Activated T-cell treated with anti-CD3 and anti-CD28 coated beads, Interleukin-2, amount 50 U/mL, for 24 hours (primary cell): ENCODE data around the gene CEP20.
A peak's percentile ranks its signal among the peaks of the same experiment; 100 is the strongest.
"Not testable (repeated sequence)": the region's sequence is repeated elsewhere in the genome, so short reads cannot be mapped to it uniquely, and the experiment has no call there.

Experiments used
- DNase-seq: peaks from one replicate; pipeline ENCODE4 v3.0.0-alpha.2; 2020
- H3K27ac Mint-ChIP-seq: 2 replicates; pipeline ENCODE4 v1.8.0; 2020; ENCODE audit warnings: mild to moderate bottlenecking, mixed read lengths
- H3K27me3 Mint-ChIP-seq: 2 replicates; pipeline ENCODE4 v1.8.0; 2020; ENCODE audit warnings: mixed read lengths
- H3K36me3 Mint-ChIP-seq: 2 replicates; pipeline ENCODE4 v1.8.0; 2020; ENCODE audit warnings: low read depth, mixed read lengths
- H3K4me1 Mint-ChIP-seq: 2 replicates; pipeline ENCODE4 v1.8.0; 2020; ENCODE audit warnings: low read depth, mixed read lengths
- H3K4me3 Mint-ChIP-seq: 2 replicates; pipeline ENCODE4 v1.8.0; 2020; ENCODE audit warnings: mild to moderate bottlenecking, moderate library complexity, mixed read lengths
- H3K9me3 Mint-ChIP-seq: 2 replicates; pipeline ENCODE4 v1.8.0; 2020; ENCODE audit warnings: mixed read lengths

CEP20 gene

DNA sequence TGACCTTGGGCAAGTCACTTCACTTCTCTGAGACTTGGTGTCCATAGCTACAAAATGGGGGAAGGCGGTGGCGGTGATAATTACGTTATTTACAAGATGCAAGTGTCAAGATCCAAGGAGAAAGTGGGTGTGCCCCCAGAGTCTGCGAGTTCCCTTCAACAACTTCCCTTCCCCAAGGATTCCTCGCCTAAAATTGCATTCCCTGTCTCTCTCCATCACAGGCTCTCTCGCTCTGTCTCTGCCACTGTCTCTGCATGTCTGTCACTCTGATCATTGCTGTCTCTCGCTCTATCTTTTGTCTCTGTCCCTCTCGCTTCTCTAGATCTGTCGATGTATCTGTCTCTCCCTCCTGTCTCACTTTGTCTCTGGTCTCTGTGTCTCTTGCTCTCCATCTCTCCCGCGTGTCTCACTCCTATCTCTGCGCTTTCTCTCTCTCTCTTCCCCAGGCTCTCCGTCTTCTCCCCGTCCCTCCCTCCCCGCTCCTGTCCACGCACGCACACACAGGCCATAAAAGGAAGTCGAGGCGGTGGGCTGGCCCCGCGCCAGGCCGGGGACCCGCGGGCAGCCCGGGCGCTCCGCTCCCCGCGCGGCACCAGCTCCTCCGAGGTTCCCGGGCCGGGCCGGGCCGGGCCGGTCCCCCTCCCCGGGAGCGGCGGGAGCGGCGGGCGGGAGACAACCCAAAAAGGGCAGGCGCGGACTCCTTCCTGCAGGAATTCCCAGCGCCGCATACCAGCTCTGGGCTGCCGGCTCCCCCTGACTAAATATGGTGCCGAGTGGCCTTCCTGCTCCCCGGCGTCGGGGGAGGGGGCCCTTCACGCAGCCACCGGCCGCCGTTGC lies 30.5 kb downstream of the CEP20 start:
- Mint-ChIP-seq H3K9me3 (no peaks in the 10 kb centered on the region), H3K36me3 (no peaks in the 10 kb centered on the region), H3K27ac (no peak overlapping the region), H3K27me3 (peaks cover 44% of the 10 kb centered on the region), H3K4me1 (peaks cover 8% of the 10 kb centered on the region), H3K4me3 (peak overlapping the region; percentile 13)
- no peak for DNase-seq

DNA sequence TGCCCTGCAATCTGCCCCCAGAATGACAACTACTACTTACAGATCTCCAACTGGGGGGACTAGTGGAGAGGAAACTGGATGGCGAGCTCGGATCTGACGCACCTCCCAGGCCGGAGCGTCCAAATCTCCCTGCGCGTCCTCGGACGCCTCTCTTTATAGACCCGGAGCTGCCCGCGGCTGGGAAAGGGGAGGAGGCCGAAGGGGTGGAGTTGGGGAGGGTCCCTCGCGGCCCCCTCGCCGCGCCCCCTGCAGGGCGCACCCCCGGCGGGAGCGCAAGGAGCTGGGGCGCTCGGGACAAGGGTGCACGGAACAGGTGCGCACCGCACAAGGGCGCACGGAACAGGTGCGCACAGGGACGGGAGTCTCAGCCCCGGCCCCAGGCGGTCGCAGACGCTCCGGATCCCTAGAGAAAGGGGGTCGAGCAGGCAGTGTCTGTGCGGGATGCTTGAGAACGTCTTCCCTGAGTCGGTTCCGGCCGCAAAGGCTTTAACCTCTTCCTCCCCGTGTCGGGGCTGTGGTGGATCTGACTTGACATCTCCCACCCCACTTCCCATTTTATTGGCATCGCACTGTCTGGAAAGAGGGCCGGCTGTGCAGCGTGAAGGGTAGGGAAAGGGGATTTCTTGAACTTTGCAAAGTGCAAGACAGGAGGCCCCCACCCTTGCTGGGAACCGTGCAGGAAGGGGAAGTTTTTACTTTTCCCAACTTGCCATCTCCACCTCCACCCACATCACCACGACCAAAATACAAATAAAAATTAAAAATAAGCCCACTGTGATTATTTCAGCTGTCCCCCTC lies 31.3 kb downstream of the CEP20 start, which contains the start of gene MYH11:
TSS of gene MYH11 (minus strand) at position 128 of the 798 bp plus-strand sequence. CDS start 18,776 bp downstream, outside the sequence.
- peaks cover 44% of the 10 kb centered on the region for H3K27me3 Mint-ChIP-seq
- H3K9me3 Mint-ChIP-seq, result no peaks in the 10 kb centered on the region
- peak within 1 kb of the TSS; percentile 13 for H3K4me3 Mint-ChIP-seq
- DNase-seq, result no peak
- H3K4me1 Mint-ChIP-seq, result peaks cover 8% of the 10 kb centered on the region
- H3K27ac Mint-ChIP-seq, result no peak within 1 kb of the TSS
- no peaks in the 10 kb centered on the region for H3K36me3 Mint-ChIP-seq

DNA sequence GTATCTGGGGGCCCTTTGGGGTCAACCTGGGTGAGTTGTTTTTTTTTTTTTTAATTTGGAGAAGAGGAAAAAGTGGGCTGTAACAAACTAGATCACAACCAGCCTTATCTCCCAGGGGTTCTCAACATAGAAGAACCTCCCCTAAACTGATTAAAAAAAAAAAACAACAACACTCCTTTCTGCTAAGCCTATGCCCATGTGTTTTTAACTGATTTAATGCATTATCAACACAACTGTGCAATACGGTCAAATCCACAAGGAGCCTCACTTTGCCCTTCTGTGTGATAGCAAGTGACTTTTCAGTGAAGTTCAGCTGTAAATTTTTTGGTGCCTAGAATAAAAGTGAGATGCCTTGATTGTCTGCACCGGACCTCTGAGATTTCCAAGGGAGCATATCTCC lies 32.2 kb downstream of the CEP20 start:
- peaks cover 44% of the 10 kb centered on the region for H3K27me3 Mint-ChIP-seq
- no peak overlapping the region for H3K27ac Mint-ChIP-seq
- no peak overlapping the region for H3K4me3 Mint-ChIP-seq
- no peak for DNase-seq
- H3K36me3 Mint-ChIP-seq, result no peaks in the 10 kb centered on the region
- no peaks in the 10 kb centered on the region for H3K9me3 Mint-ChIP-seq
- peaks cover 8% of the 10 kb centered on the region for H3K4me1 Mint-ChIP-seq

DNA sequence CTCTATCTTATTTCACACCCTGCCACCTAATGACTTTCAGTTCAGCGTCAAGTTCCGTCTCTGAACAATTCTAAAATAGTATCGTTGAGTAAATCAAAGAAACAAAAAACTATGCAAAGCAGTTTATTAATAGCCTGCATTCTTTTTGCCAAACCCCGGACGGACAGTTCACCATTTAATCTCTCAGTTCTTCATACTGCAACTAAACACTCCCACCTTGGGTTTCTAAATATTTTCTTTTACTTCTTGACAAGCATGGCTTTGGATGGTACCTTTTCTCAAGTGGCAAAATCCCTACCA lies 32.7 kb downstream of the CEP20 start:
- DNase-seq, result no peak
- Mint-ChIP-seq H3K27me3 (peaks cover 44% of the 10 kb centered on the region), H3K4me3 (no peak overlapping the region), H3K36me3 (no peaks in the 10 kb centered on the region), H3K4me1 (peaks cover 8% of the 10 kb centered on the region), H3K9me3 (no peaks in the 10 kb centered on the region), H3K27ac (no peak overlapping the region)

DNA sequence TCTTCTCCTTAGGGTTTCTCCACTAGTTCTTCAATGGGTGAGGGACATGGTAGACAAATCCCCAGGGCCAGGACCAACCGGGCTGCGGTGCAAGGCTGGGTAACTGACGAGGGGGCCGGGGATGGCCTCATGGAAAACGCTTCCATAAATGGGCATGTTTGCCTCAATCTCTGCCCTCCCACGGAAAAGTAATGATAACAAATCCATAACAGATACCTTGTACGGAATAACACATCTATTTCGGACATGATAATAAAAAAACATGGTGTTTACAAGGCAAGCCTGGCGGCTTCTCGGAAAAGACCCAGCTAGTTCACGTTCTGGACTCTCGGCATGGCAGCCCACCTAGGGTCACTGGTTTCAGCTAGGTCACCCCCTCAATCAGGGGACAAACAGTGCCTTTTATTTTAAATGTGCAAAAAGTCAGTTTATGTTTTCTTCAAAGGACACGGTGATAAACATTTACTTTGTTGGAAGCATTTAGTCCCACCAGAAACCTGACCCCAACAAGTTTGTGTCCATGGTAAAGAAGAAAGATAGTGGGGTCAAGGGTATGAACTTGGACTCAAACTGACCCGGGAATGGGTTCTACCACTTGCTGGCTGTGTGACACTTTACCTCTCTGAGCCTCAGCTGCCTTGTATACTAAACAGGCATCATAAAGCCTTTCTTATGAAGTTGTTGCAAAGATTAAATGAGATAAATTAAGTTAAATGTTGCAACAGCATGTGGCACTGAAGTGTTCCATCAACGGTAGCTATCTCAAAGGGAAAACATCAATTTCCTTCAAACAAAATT lies 33.3 kb downstream of the CEP20 start:
- H3K4me1 Mint-ChIP-seq, result peaks cover 8% of the 10 kb centered on the region
- no peak overlapping the region for H3K4me3 Mint-ChIP-seq
- no peaks in the 10 kb centered on the region for H3K9me3 Mint-ChIP-seq
- peaks cover 44% of the 10 kb centered on the region for H3K27me3 Mint-ChIP-seq
- H3K27ac Mint-ChIP-seq, result no peak overlapping the region
- no peak for DNase-seq
- H3K36me3 Mint-ChIP-seq, result no peaks in the 10 kb centered on the region

DNA sequence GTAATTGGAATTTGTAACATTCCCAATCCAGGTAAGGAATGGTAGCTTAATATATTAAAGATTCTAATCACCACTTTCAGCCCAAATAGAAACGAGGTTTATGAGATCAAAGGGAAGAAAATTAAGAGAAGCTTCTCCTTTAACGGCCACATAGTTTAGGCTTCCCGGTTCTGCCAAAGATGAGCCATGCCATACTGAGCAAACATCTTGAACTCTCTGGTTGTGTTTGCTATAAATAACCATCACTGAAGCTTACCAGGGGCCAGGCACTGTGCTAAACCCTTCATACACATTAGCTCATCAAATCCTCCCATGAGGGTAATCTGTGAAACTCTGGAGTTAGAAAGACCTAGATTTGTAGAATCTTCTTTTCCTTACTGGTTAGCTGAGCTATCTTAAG lies 34.3 kb downstream of the CEP20 start:
- peaks cover 8% of the 10 kb centered on the region for H3K4me1 Mint-ChIP-seq
- no peaks in the 10 kb centered on the region for H3K9me3 Mint-ChIP-seq
- no peak for DNase-seq
- H3K27me3 Mint-ChIP-seq, result peaks cover 40% of the 10 kb centered on the region
- H3K27ac Mint-ChIP-seq, result no peak overlapping the region
- no peaks in the 10 kb centered on the region for H3K36me3 Mint-ChIP-seq
- H3K4me3 Mint-ChIP-seq, result no peak overlapping the region

DNA sequence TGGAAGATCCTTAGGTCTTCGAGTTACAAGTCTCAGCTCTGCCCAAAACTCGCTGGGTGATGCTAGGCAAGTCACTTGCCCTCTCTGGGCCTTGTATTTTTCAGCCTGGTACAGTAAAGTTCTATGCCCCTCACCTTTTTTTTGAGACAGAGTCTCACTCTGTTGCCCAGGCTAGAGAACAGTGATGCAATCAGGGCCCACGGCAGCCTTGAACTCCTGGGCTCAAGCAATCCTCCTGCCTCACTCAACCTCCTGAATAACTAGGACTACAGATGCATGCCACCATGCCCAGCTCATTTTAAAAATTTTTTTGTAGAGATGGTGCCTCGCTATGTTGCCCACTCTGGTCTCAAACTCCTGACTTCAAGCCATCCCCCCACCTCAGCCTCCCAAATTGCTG lies 35.4 kb downstream of the CEP20 start:
- peaks cover 37% of the 10 kb centered on the region for H3K27me3 Mint-ChIP-seq
- H3K4me3 Mint-ChIP-seq, result no peak overlapping the region
- peaks cover 8% of the 10 kb centered on the region for H3K4me1 Mint-ChIP-seq

DNA sequence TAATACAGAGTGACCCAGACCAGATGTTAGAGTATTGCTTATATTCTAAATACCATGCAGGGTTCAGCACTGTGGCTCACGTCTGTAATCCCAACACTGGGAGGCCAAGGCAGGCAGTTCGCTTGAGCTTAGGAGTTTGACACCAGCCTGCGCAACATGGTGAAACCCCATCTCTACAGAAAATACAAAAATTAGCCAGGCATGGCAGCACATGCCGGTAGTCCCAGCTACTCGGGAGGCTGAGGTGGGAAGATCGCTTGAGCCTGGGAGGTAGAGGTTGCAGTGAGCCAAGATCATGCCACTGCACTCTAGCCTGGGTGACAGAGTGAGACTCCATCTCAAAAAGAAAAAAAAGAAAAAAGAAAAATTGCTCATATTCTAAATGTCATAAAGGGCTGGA lies 37.8 kb downstream of the CEP20 start:
- not testable (repeated sequence) for H3K27ac Mint-ChIP-seq, H3K4me3 Mint-ChIP-seq, H3K4me1 Mint-ChIP-seq, H3K9me3 Mint-ChIP-seq, H3K36me3 Mint-ChIP-seq, DNase-seq
- peaks cover 15% of the 10 kb centered on the region for H3K27me3 Mint-ChIP-seq

More for the DNA sequence above, 35.4 kb downstream of the CEP20 start:
- DNase-seq, result no peak
- Mint-ChIP-seq H3K9me3 (no peaks in the 10 kb centered on the region), H3K27ac (no peak overlapping the region), H3K36me3 (no peaks in the 10 kb centered on the region)

DNA sequence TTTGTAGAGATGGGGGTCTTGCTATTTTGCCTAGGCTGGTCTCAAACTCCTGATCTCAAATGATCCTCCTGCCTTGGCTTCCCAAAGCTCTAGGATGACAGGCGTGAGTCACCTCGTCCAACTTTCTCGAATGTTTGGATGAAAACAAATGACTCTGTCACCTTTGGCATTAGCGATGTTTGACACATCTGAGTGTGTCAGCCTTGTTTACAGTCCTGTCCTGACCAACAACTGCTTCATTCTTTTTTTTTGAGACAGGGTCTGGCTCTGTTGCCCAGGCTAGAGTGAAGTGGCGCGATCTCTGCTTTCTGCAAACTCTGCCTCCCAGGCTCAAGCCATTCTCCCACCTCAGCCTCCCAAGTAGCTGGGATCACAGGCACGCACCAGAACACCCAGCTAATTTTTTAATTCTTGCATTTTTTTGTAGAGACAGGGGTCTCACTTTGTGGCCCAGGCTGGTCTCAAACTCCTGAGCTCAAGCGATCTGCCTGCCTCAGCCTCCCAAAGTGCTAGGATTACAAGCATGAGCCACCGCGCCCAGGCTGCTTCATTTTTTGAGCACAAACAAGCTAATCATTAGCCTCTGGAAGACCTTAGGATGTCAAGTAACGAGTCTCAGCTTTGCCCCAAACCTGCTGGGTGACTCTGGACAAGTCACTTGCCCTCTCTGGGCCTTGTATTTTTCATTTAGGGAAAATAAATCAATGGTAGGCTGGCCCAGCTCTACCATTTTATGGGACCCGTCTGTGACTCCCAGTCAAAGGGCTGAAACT lies 39.0 kb downstream of the CEP20 start:
- Mint-ChIP-seq H3K4me3 (no peak overlapping the region), H3K9me3 (no peaks in the 10 kb centered on the region), H3K27ac (no peak overlapping the region), H3K27me3 (peaks cover 6% of the 10 kb centered on the region), H3K36me3 (no peaks in the 10 kb centered on the region), H3K4me1 (no peaks in the 10 kb centered on the region)
- DNase-seq, result no peak

DNA sequence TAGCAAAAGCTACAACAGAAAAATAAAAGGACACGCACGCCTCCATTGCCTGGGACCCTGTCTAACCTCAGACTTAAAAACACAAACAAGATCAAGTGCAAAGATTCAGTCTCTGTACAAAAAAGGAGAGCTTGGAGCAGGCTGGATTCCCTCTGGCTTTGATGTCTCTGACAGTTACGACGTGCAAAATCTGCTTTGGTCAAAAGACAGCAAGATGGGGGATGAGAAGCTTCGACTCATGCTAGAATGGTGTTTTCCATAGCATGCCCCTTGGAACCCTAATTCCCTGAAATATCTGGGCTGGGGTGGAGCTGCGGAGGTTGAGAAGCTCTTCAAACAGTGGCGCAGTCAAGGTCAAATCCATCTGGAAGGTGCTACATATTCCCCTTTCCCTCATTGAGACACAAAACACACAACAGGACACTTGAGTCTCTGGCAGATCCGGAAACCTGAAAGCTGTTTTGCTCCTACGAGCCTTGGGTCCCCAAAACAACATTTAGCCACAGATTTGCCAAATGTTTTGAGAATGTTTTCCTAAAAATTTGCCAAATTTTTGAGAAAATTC lies 40.7 kb downstream of the CEP20 start:
- H3K27me3 Mint-ChIP-seq, result peaks cover 3% of the 10 kb centered on the region
- H3K9me3 Mint-ChIP-seq, result no peaks in the 10 kb centered on the region
- no peak overlapping the region for H3K27ac Mint-ChIP-seq
- no peak overlapping the region for H3K4me3 Mint-ChIP-seq
- no peak for DNase-seq
- no peaks in the 10 kb centered on the region for H3K4me1 Mint-ChIP-seq
- no peaks in the 10 kb centered on the region for H3K36me3 Mint-ChIP-seq

DNA sequence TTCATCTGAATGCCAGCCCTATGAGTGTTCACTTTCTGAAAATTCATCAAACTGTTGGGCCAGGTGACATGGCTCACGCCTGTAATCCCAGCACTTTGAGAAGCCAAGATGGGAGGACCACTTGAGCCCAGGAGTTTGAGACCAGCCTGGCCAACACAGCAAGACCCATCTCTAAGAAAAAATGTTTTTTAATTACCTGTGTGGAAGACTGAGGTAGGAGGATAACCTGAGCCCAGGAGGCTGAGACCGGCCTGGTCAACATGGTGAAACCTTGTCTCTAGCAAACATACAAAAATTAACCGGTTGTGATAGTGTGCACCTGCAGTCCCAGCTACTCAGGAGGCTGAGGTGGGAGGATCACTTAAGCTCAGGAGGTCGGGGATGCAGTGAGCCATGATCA lies 41.9 kb downstream of the CEP20 start:
- no peak overlapping the region for H3K27ac Mint-ChIP-seq
- H3K4me1 Mint-ChIP-seq, result no peaks in the 10 kb centered on the region
- H3K9me3 Mint-ChIP-seq, result no peaks in the 10 kb centered on the region
- DNase-seq, result no peak
- no peaks in the 10 kb centered on the region for H3K36me3 Mint-ChIP-seq
- peaks cover 3% of the 10 kb centered on the region for H3K27me3 Mint-ChIP-seq
- no peak overlapping the region for H3K4me3 Mint-ChIP-seq

DNA sequence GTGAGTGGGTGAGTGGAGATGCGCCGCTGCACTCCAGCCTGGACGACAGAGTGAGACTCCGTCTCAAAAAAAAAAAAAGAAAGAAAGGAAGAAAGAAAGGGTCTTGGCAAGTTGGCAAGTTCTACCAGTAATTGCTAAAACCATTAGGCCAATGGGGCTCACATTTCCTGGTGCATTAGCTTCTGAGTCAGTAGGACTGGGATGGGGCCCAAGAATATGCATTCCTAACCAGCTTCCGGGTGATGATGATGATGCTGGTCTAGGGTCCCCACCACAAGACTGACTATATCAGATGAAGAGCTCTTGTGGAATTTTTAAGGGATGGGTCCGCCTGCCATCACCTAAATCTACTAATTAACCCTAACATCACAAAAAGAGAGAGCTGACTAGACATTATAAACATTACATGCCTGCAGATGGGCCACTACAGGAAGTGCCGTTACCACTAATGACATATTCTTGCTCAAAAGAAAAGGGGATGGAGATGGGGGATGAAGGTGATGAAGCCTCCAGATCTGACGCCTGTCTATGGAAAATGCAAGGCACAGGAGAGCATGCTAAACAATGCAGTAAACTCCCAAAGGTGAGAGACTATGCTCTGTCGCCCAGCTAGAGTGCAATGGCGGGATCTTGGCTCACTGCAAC lies 44.6 kb downstream of the CEP20 start:
- Mint-ChIP-seq H3K4me3 (no peak overlapping the region), H3K27ac (no peak overlapping the region), H3K4me1 (no peaks in the 10 kb centered on the region), H3K9me3 (no peaks in the 10 kb centered on the region), H3K36me3 (no peaks in the 10 kb centered on the region), H3K27me3 (peaks cover 3% of the 10 kb centered on the region)
- no peak for DNase-seq

DNA sequence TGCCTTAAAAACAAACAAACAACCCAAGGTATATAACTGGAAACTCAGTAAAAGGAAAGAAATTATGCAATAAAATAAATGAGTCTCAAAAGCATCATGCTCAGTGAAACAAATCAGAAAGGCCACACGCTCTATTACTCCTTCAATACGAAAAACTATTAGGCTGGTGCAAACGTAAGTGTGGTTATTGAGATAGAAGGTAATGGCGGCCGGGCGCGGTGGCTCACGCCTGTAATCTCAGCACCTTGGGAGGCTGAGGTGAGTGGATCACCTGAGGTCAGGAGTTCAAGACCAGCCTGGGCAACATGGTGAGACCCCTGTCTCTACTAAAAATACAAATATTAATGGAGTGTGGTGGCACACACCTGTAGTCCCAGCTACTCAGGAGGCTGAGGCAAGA lies 49.2 kb downstream of the CEP20 start:
- H3K27me3 Mint-ChIP-seq, result not testable (repeated sequence)

More for the DNA sequence above, 49.2 kb downstream of the CEP20 start:
- DNase-seq, H3K4me3 Mint-ChIP-seq, H3K4me1 Mint-ChIP-seq, H3K27ac Mint-ChIP-seq, H3K9me3 Mint-ChIP-seq, H3K36me3 Mint-ChIP-seq: not testable (repeated sequence)
